ENCODE results near the gene TMIGD1. TPM values are rescaled to one million over a fixed set of nuclear protein-coding genes. Genes with fewer than 3 reads are reported as not detected.

The TMIGD1 gene
- total and polyA plus RNA-seq, 2 donors = not detected

GRCh38 chr17:30290077-30290476 lies 43.8 kb downstream of the TMIGD1 start:
- Histone ChIP-seq H3K27me3 (ENCODE audit: control insufficient read depth in 2 of 2, insufficient read depth in 1 of 2, low read length in 1 of 2) (peaks cover 0 to 6% of the 10 kb centered on the region in 2 donors), H3K27ac (ENCODE audit: low read depth in 1 of 2, low read length in 1 of 2) (no peak overlapping the region), H3K4me3 (ENCODE audit: low read length in 2 of 2) (no peak overlapping the region), H3K9me3 (ENCODE audit: control insufficient read depth in 2 of 2, insufficient read depth in 1 of 2, low read length in 1 of 2) (no peaks in the 10 kb centered on the region), H3K4me1 (ENCODE audit: control insufficient read depth in 2 of 2, insufficient read depth in 2 of 2, low read length in 2 of 2) (peaks cover 8 to 16% of the 10 kb centered on the region in 2 donors), H3K36me3 (ENCODE audit: control insufficient read depth in 2 of 2, insufficient read depth in 2 of 2, low read length in 1 of 2) (peaks cover 12 to 31% of the 10 kb centered on the region in 2 donors)
- WGBS = 93% methylated on average over 2 of the region's 2 CpGs
- DNase-seq (ENCODE audit: low read depth in 6 of 9, low spot score in 9 of 9) = no peak

- H3K4me1 ChIP-seq (ENCODE audit: control insufficient read depth in 2 of 2, insufficient read depth in 2 of 2, low read length in 2 of 2) = no peaks in the 10 kb centered on the region
- H3K27ac ChIP-seq (ENCODE audit: low read depth in 1 of 2, low read length in 1 of 2) = no peak overlapping the region
- H3K4me3 ChIP-seq (ENCODE audit: low read length in 2 of 2) = no peak overlapping the region
- no peaks in the 10 kb centered on the region for H3K9me3 ChIP-seq (ENCODE audit: control insufficient read depth in 2 of 2, insufficient read depth in 1 of 2, low read length in 1 of 2)
- DNase-seq (ENCODE audit: low read depth in 6 of 9, low spot score in 9 of 9) = no peak
- peaks cover 7 to 68% of the 10 kb centered on the region in 2 donors for H3K36me3 ChIP-seq (ENCODE audit: control insufficient read depth in 2 of 2, insufficient read depth in 2 of 2, low read length in 1 of 2)
- no peaks in the 10 kb centered on the region for H3K27me3 ChIP-seq (ENCODE audit: control insufficient read depth in 2 of 2, insufficient read depth in 1 of 2, low read length in 1 of 2)
Observed at GRCh38 chr17:30279156-30279555, 54.7 kb downstream of the TMIGD1 start.

GRCh38 chr17:30278032-30278431 lies 55.8 kb downstream of the TMIGD1 start:
- Histone ChIP-seq H3K27ac (ENCODE audit: low read depth in 1 of 2, low read length in 1 of 2) (no peak overlapping the region), H3K36me3 (ENCODE audit: control insufficient read depth in 2 of 2, insufficient read depth in 2 of 2, low read length in 1 of 2) (peaks cover 15 to 69% of the 10 kb centered on the region in 2 donors), H3K27me3 (ENCODE audit: control insufficient read depth in 2 of 2, insufficient read depth in 1 of 2, low read length in 1 of 2) (no peaks in the 10 kb centered on the region), H3K9me3 (ENCODE audit: control insufficient read depth in 2 of 2, insufficient read depth in 1 of 2, low read length in 1 of 2) (no peaks in the 10 kb centered on the region), H3K4me1 (ENCODE audit: control insufficient read depth in 2 of 2, insufficient read depth in 2 of 2, low read length in 2 of 2) (no peaks in the 10 kb centered on the region), H3K4me3 (ENCODE audit: low read length in 2 of 2) (no peak overlapping the region)
- DNase-seq (ENCODE audit: low read depth in 6 of 9, low spot score in 9 of 9) = peak in 2 of 9 donors; percentile 7 to 31

GRCh38 chr17:30275911-30276310 lies 57.9 kb downstream of the TMIGD1 start:
- Histone ChIP-seq H3K27ac (ENCODE audit: low read depth in 1 of 2, low read length in 1 of 2) (no peak overlapping the region), H3K27me3 (ENCODE audit: control insufficient read depth in 2 of 2, insufficient read depth in 1 of 2, low read length in 1 of 2) (no peaks in the 10 kb centered on the region), H3K36me3 (ENCODE audit: control insufficient read depth in 2 of 2, insufficient read depth in 2 of 2, low read length in 1 of 2) (peaks cover 28 to 72% of the 10 kb centered on the region in 2 donors), H3K4me1 (ENCODE audit: control insufficient read depth in 2 of 2, insufficient read depth in 2 of 2, low read length in 2 of 2) (no peaks in the 10 kb centered on the region), H3K4me3 (ENCODE audit: low read length in 2 of 2) (no peak overlapping the region), H3K9me3 (ENCODE audit: control insufficient read depth in 2 of 2, insufficient read depth in 1 of 2, low read length in 1 of 2) (no peaks in the 10 kb centered on the region)
- no peak for DNase-seq (ENCODE audit: low read depth in 6 of 9, low spot score in 9 of 9)
- 97% methylated on average over 2 of the region's 2 CpGs for WGBS

GRCh38 chr17:30274887-30275286 lies 59.0 kb downstream of the TMIGD1 start:
- no peak overlapping the region for H3K4me3 ChIP-seq (ENCODE audit: low read length in 2 of 2)
- peaks cover 26 to 70% of the 10 kb centered on the region in 2 donors for H3K36me3 ChIP-seq (ENCODE audit: control insufficient read depth in 2 of 2, insufficient read depth in 2 of 2, low read length in 1 of 2)
- 98% methylated on average over 3 of the region's 3 CpGs for WGBS
- no peak overlapping the region for H3K27ac ChIP-seq (ENCODE audit: low read depth in 1 of 2, low read length in 1 of 2)
- H3K4me1 ChIP-seq (ENCODE audit: control insufficient read depth in 2 of 2, insufficient read depth in 2 of 2, low read length in 2 of 2) = no peaks in the 10 kb centered on the region
- H3K27me3 ChIP-seq (ENCODE audit: control insufficient read depth in 2 of 2, insufficient read depth in 1 of 2, low read length in 1 of 2) = no peaks in the 10 kb centered on the region
- DNase-seq (ENCODE audit: low read depth in 6 of 9, low spot score in 9 of 9) = no peak
- H3K9me3 ChIP-seq (ENCODE audit: control insufficient read depth in 2 of 2, insufficient read depth in 1 of 2, low read length in 1 of 2) = no peaks in the 10 kb centered on the region

GRCh38 chr17:30273373-30273772 lies 60.5 kb downstream of the TMIGD1 start:
- WGBS = 94% methylated on average over 6 of the region's 6 CpGs
- no peaks in the 10 kb centered on the region for H3K9me3 ChIP-seq (ENCODE audit: control insufficient read depth in 2 of 2, insufficient read depth in 1 of 2, low read length in 1 of 2)
- DNase-seq (ENCODE audit: low read depth in 6 of 9, low spot score in 9 of 9) = no peak
- H3K4me3 ChIP-seq (ENCODE audit: low read length in 2 of 2) = no peak overlapping the region
- no peaks in the 10 kb centered on the region for H3K4me1 ChIP-seq (ENCODE audit: control insufficient read depth in 2 of 2, insufficient read depth in 2 of 2, low read length in 2 of 2)
- no peaks in the 10 kb centered on the region for H3K27me3 ChIP-seq (ENCODE audit: control insufficient read depth in 2 of 2, insufficient read depth in 1 of 2, low read length in 1 of 2)
- H3K36me3 ChIP-seq (ENCODE audit: control insufficient read depth in 2 of 2, insufficient read depth in 2 of 2, low read length in 1 of 2) = peaks cover 31 to 68% of the 10 kb centered on the region in 2 donors
- H3K27ac ChIP-seq (ENCODE audit: low read depth in 1 of 2, low read length in 1 of 2) = no peak overlapping the region

- H3K9me3 ChIP-seq (ENCODE audit: control insufficient read depth in 2 of 2, insufficient read depth in 1 of 2, low read length in 1 of 2) = no peaks in the 10 kb centered on the region
- H3K4me3 ChIP-seq (ENCODE audit: low read length in 2 of 2) = no peak overlapping the region
- H3K36me3 ChIP-seq (ENCODE audit: control insufficient read depth in 2 of 2, insufficient read depth in 2 of 2, low read length in 1 of 2) = peaks cover 38 to 73% of the 10 kb centered on the region in 2 donors
- no peaks in the 10 kb centered on the region for H3K4me1 ChIP-seq (ENCODE audit: control insufficient read depth in 2 of 2, insufficient read depth in 2 of 2, low read length in 2 of 2)
- H3K27ac ChIP-seq (ENCODE audit: low read depth in 1 of 2, low read length in 1 of 2) = no peak overlapping the region
- DNase-seq (ENCODE audit: low read depth in 6 of 9, low spot score in 9 of 9) = no peak
- H3K27me3 ChIP-seq (ENCODE audit: control insufficient read depth in 2 of 2, insufficient read depth in 1 of 2, low read length in 1 of 2) = no peaks in the 10 kb centered on the region
- WGBS = 99% methylated on average over 6 of the region's 6 CpGs
Observed at GRCh38 chr17:30271102-30271501, 62.8 kb downstream of the TMIGD1 start.

GRCh38 chr17:30267625-30268024 lies 66.2 kb downstream of the TMIGD1 start:
- Histone ChIP-seq H3K27ac (ENCODE audit: low read depth in 1 of 2, low read length in 1 of 2) (no peak overlapping the region), H3K27me3 (ENCODE audit: control insufficient read depth in 2 of 2, insufficient read depth in 1 of 2, low read length in 1 of 2) (no peaks in the 10 kb centered on the region), H3K4me1 (ENCODE audit: control insufficient read depth in 2 of 2, insufficient read depth in 2 of 2, low read length in 2 of 2) (no peaks in the 10 kb centered on the region), H3K36me3 (ENCODE audit: control insufficient read depth in 2 of 2, insufficient read depth in 2 of 2, low read length in 1 of 2) (peaks cover 36 to 69% of the 10 kb centered on the region in 2 donors), H3K4me3 (ENCODE audit: low read length in 2 of 2) (no peak overlapping the region), H3K9me3 (ENCODE audit: control insufficient read depth in 2 of 2, insufficient read depth in 1 of 2, low read length in 1 of 2) (no peaks in the 10 kb centered on the region)
- no peak for DNase-seq (ENCODE audit: low read depth in 6 of 9, low spot score in 9 of 9)
- WGBS = 97% methylated on average over 2 of the region's 2 CpGs

Data from thymus (tissue), 11 donors.